Karpas-422 (cell line): ENCODE data around the gene C2orf68. TPM values are rescaled to one million over a fixed set of nuclear protein-coding genes. Genes with fewer than 3 reads are reported as not detected.
"Not testable (repeated sequence)": the region's sequence is repeated elsewhere in the genome, so short reads cannot be mapped to it uniquely, and the experiment has no call there.

Experiments
- DNase-seq: peaks from one replicate; pipeline ENCODE4 v3.0.0-alpha.2; 2015
- H2AFZ ChIP-seq: fragments of 200-600 bp; sonication (generic); 2 replicates; pipeline ENCODE4 v1.6.1; 2014; ENCODE audit warnings: antibody characterized with exemption, low read length, mixed read lengths
- H3K27ac ChIP-seq: fragments of 200-600 bp; sonication (generic); 2 replicates; pipeline ENCODE4 v1.5.1; 2014; ENCODE audit warnings: mild to moderate bottlenecking, low read length, moderate library complexity
- H3K27me3 ChIP-seq: fragments of 200-600 bp; sonication (generic); 2 replicates; pipeline ENCODE4 v1.6.1; 2014; ENCODE audit warnings: low read length, mixed read lengths
- H3K36me3 ChIP-seq: fragments of 200-600 bp; sonication (generic); 2 replicates; pipeline ENCODE4 v1.6.1; 2014; ENCODE audit warnings: low read length, mixed read lengths; ENCODE audit not compliant: insufficient read depth
- H3K4me1 ChIP-seq: fragments of 200-600 bp; sonication (generic); 2 replicates; pipeline ENCODE4 v1.6.1; 2014; ENCODE audit warnings: mild to moderate bottlenecking, low read length, mixed read lengths
- H3K4me2 ChIP-seq: fragments of 200-600 bp; sonication (generic); 2 replicates; pipeline ENCODE4 v1.6.1; 2014; ENCODE audit warnings: low read length, low read depth, mild to moderate bottlenecking; ENCODE audit not compliant: poor library complexity, severe bottlenecking
- H3K4me3 ChIP-seq: fragments of 200-600 bp; sonication (generic); 2 replicates; pipeline ENCODE4 v1.5.1; 2014; ENCODE audit warnings: mild to moderate bottlenecking, antibody characterized with exemption, low read length, mixed read lengths
- H3K79me2 ChIP-seq: fragments of 200-600 bp; sonication (generic); 2 replicates; pipeline ENCODE4 v1.6.1; 2014; ENCODE audit warnings: mild to moderate bottlenecking, low read length, mixed read lengths
- H3K9ac ChIP-seq: fragments of 200-600 bp; sonication (generic); 2 replicates; pipeline ENCODE4 v1.6.0; 2014; ENCODE audit warnings: low read length
- H3K9me2 ChIP-seq: fragments of 200-600 bp; sonication (generic), shearing (Covaris generic); replicated peaks from 2 replicates; pipeline ENCODE4 v1.6.0; 2014; ENCODE audit warnings: mild to moderate bottlenecking, low read length, moderate library complexity; ENCODE audit not compliant: insufficient read depth
- H3K9me3 ChIP-seq: fragments of 300-700, 200-600 bp; sonication (generic); 2 replicates; pipeline ENCODE4 v1.6.1; 2014; ENCODE audit warnings: low read length, mixed read lengths
- H4K20me1 ChIP-seq: fragments of 200-600 bp; sonication (generic); 2 replicates; pipeline ENCODE4 v1.6.1; 2014; ENCODE audit warnings: mild to moderate bottlenecking, antibody characterized with exemption, low read length, low read depth; ENCODE audit not compliant: insufficient read depth
- small RNA-seq: library from RNA; depleted of rRNA; stranded (forward); fragments of <200 nt; gene quantifications from one replicate; pipeline ENCODE3, GENCODE V24; 2014
- total RNA-seq: library from RNA; depleted of rRNA; stranded (reverse); fragments of >200 nt; shearing (Covaris generic); gene quantifications from 2 replicates; pipeline ENCODE4 v1.2.3, GENCODE V29; 2014; ENCODE audit warnings: low replicate concordance; rRNA removed

Gene C2orf68
- total RNA-seq, 1 experiment from 2014 or later, result 111 TPM

DNA sequence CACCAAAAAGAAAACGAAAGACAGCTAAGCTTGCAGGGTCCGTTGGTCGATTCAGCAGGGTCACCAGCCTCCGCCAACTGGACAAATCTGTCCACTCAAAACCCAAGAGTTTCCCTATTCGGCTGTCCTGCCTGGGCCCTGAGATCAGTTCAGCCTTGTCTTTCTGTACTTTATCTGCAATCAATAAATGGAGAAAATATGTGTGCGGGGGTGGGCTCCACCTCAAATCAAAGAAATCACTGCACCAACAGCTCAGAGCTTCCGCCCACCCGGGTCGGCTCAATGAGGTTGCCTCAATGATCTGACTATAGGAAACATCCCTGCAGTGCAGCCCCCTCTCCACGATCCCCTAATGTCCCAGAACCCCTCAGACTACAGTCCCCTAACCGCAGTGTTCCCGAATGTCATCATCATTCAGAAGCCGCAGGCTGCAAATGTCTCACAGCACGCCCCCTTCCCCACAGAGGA is 51.0 kb downstream of the C2orf68 start:
- no peaks in the 10 kb centered on the region for H4K20me1 ChIP-seq
- no peak overlapping the region for H3K27ac ChIP-seq
- H3K9me2 ChIP-seq, result no peaks in the 10 kb centered on the region
- DNase-seq, result no peak
- H2AFZ ChIP-seq, result no peak overlapping the region
- H3K4me3 ChIP-seq, result peak overlapping the region; percentile 72
- H3K4me2 ChIP-seq, result peak overlapping the region; percentile 99
- peak overlapping the region; percentile 80 for H3K9ac ChIP-seq
- H3K79me2 ChIP-seq, result peaks cover 34% of the 10 kb centered on the region
- peaks cover 11% of the 10 kb centered on the region for H3K36me3 ChIP-seq
- H3K9me3 ChIP-seq, result no peaks in the 10 kb centered on the region
- H3K4me1 ChIP-seq, result peaks cover 29% of the 10 kb centered on the region
- H3K27me3 ChIP-seq, result no peaks in the 10 kb centered on the region

DNA sequence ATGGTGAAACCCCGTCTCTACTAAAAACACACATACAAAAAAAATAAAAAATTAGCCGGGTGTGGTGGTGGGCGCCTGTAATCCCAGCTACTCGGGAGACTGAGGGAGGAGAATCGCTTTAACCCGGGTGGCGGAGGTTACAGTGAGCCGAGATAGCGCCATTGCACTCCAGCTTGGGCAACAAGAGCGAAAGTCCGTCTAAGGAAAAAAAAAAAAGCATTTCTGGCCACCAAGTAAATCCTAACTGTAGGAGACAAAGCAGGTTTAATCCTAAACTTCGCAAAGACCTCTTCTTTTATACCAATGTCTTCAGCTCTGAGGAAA is 51.5 kb downstream of the C2orf68 start:
- Histone ChIP-seq H3K36me3 (peaks cover 11% of the 10 kb centered on the region), H3K4me3 (peak overlapping the region; percentile 72), H3K79me2 (peaks cover 34% of the 10 kb centered on the region), H3K4me2 (peak overlapping the region; percentile 99), H3K9ac (peak overlapping the region; percentile 80), H3K4me1 (peaks cover 29% of the 10 kb centered on the region)
- not testable (repeated sequence) for H3K9me2 ChIP-seq, DNase-seq, H3K27me3 ChIP-seq, H3K9me3 ChIP-seq, H3K27ac ChIP-seq, H4K20me1 ChIP-seq, H2AFZ ChIP-seq

GRCh38 chr2:85558160-85558559 is 53.7 kb downstream of the C2orf68 start:
- Histone ChIP-seq H3K4me3 (no peak overlapping the region), H3K4me1 (peaks cover 25% of the 10 kb centered on the region), H3K4me2 (no peak overlapping the region), H3K27ac (no peak overlapping the region), H3K36me3 (peaks cover 18% of the 10 kb centered on the region), H3K79me2 (peaks cover 34% of the 10 kb centered on the region), H3K9me3 (no peaks in the 10 kb centered on the region), H3K9me2 (no peaks in the 10 kb centered on the region), H4K20me1 (no peaks in the 10 kb centered on the region), H2AFZ (no peak overlapping the region), H3K9ac (no peak overlapping the region), H3K27me3 (no peaks in the 10 kb centered on the region)
- no peak for DNase-seq

- Histone ChIP-seq H3K27me3 (no peaks in the 10 kb centered on the region), H3K9me3 (no peaks in the 10 kb centered on the region), H3K27ac (no peak overlapping the region), H3K9ac (no peak overlapping the region), H3K79me2 (peaks cover 34% of the 10 kb centered on the region), H4K20me1 (no peaks in the 10 kb centered on the region), H3K4me3 (no peak overlapping the region), H2AFZ (no peak overlapping the region), H3K4me2 (no peak overlapping the region), H3K4me1 (peaks cover 20% of the 10 kb centered on the region), H3K36me3 (peaks cover 24% of the 10 kb centered on the region), H3K9me2 (no peaks in the 10 kb centered on the region)
- DNase-seq, result no peak
Measured at GRCh38 chr2:85557130-85557529, 54.7 kb downstream of the C2orf68 start.

Small RNA genes within 50 kb of the gene (small RNA-seq; reads per million reads assigned to genes)
- gene RN7SL126P, result not detected

Other genes with a start within 250 kb of the C2orf68 start
- 0.63 and 7.4 TPM in 2 replicates for gene CAPG, start 201.7 kb downstream of the C2orf68 start, total RNA-seq
- 0.32 and 0.37 TPM in 2 replicates for gene SH2D6, start 193.4 kb downstream of the C2orf68 start, total RNA-seq
- 324 and 544 TPM in 2 replicates for gene MAT2A, start 72.9 kb downstream of the C2orf68 start, total RNA-seq
- 31.6 and 47.0 TPM in 2 replicates for gene GGCX, start 50.6 kb downstream of the C2orf68 start, total RNA-seq
- gene VAMP8, start 34.5 kb downstream of the C2orf68 start, total RNA-seq, result 122 and 141 TPM in 2 replicates
- 0.29 TPM in 1 of 2 replicates, not detected in the other for gene VAMP5, start 27.6 kb downstream of the C2orf68 start, total RNA-seq
- gene RNF181, start 16.3 kb downstream of the C2orf68 start, total RNA-seq, result 332 and 398 TPM in 2 replicates
- gene TMEM150A, start 9.4 kb downstream of the C2orf68 start, total RNA-seq, result 13.3 and 17.2 TPM in 2 replicates
- 111 and 118 TPM in 2 replicates for gene USP39, start 4.1 kb upstream of the C2orf68 start, total RNA-seq
- not detected in 2 replicates for gene SFTPB, start 56.1 kb upstream of the C2orf68 start, total RNA-seq
- gene GNLY, start 82.3 kb upstream of the C2orf68 start, total RNA-seq, result not detected in 2 replicates
- gene ATOH8, start 141.9 kb upstream of the C2orf68 start, total RNA-seq, result not detected in 2 replicates